ENCODE data around the gene VWA8. TPM values are rescaled to one million over a fixed set of nuclear protein-coding genes. Genes with fewer than 3 reads are reported as not detected.

The VWA8 gene
- total and polyA plus RNA-seq, 2 experiments from 2014 or later: 6.3 to 24.6 TPM

DNA sequence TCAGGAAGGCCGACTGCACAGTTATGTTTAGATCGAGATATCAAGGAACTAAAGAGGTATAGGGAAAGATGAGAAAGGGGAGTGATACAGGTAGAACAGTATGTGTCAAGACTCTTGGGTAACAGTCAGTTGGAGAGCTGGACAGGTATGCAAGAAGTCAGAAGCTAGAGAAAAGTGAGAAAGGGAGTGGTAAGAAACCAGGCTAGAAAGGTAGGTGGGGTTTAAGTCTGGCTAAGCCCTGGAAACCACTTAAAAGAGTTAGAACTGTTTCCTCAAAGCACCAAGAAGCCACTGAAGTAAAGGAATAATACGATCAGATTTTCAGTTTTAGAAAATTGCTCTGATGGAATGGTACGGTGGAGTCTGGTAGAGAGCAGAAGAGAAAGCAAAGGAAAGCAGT lies 196.4 kb downstream of the VWA8 start (continued):
- TF ChIP-seq ZNF462 (CRISPR knock-in tag; IDR thresholded peaks at IDR 0.05) (no peak), ZNF114 (CRISPR knock-in tag; IDR thresholded peaks at IDR 0.05) (no peak), CREB1 (CRISPR knock-in tag; IDR thresholded peaks at IDR 0.05; ENCODE audit: low read depth) (no peak), ZNF331 (CRISPR knock-in tag; IDR thresholded peaks at IDR 0.05; ENCODE audit: low read depth) (no peak), EZH2 (IDR thresholded peaks at IDR 0.05; ENCODE audit: low read depth, unreplicated experiment) (no peak), NANOG (IDR thresholded peaks at IDR 0.05; ENCODE audit: borderline replicate concordance) (no peak), POLR2AphosphoS5 (IDR thresholded peaks at IDR 0.05; ENCODE audit: low read depth) (no peak), EZH2phosphoT487 (IDR thresholded peaks at IDR 0.05; ENCODE audit: unreplicated experiment) (no peak), STAT1 (IDR thresholded peaks at IDR 0.05; ENCODE audit: unreplicated experiment) (no peak)
- TF ChIP-seq, protein P1, sequence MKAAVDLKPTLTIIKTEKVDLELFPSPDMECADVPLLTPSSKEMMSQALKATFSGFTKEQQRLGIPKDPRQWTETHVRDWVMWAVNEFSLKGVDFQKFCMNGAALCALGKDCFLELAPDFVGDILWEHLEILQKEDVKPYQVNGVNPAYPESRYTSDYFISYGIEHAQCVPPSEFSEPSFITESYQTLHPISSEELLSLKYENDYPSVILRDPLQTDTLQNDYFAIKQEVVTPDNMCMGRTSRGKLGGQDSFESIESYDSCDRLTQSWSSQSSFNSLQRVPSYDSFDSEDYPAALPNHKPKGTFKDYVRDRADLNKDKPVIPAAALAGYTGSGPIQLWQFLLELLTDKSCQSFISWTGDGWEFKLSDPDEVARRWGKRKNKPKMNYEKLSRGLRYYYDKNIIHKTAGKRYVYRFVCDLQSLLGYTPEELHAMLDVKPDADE (IDR thresholded peaks at IDR 0.05): no peak
- TF ChIP-seq, protein P2, sequence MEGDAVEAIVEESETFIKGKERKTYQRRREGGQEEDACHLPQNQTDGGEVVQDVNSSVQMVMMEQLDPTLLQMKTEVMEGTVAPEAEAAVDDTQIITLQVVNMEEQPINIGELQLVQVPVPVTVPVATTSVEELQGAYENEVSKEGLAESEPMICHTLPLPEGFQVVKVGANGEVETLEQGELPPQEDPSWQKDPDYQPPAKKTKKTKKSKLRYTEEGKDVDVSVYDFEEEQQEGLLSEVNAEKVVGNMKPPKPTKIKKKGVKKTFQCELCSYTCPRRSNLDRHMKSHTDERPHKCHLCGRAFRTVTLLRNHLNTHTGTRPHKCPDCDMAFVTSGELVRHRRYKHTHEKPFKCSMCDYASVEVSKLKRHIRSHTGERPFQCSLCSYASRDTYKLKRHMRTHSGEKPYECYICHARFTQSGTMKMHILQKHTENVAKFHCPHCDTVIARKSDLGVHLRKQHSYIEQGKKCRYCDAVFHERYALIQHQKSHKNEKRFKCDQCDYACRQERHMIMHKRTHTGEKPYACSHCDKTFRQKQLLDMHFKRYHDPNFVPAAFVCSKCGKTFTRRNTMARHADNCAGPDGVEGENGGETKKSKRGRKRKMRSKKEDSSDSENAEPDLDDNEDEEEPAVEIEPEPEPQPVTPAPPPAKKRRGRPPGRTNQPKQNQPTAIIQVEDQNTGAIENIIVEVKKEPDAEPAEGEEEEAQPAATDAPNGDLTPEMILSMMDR (conservative IDR thresholded peaks at IDR 0.05; ENCODE audit: low read depth in 2 of 2): no peak

Measured in GM23338 (cell line).